Fibroblast of the conjunctiva (primary cell): ENCODE results near the gene REL.

Source experiments
- DNase-seq: peaks from one replicate; pipeline ENCODE4 v3.0.0-alpha.2; 2010; ENCODE audit warnings: low read depth

REL gene

GRCh38 chr2:60966507-60967405 is 85.4 kb downstream of the REL start:
- no peak for DNase-seq

DNA sequence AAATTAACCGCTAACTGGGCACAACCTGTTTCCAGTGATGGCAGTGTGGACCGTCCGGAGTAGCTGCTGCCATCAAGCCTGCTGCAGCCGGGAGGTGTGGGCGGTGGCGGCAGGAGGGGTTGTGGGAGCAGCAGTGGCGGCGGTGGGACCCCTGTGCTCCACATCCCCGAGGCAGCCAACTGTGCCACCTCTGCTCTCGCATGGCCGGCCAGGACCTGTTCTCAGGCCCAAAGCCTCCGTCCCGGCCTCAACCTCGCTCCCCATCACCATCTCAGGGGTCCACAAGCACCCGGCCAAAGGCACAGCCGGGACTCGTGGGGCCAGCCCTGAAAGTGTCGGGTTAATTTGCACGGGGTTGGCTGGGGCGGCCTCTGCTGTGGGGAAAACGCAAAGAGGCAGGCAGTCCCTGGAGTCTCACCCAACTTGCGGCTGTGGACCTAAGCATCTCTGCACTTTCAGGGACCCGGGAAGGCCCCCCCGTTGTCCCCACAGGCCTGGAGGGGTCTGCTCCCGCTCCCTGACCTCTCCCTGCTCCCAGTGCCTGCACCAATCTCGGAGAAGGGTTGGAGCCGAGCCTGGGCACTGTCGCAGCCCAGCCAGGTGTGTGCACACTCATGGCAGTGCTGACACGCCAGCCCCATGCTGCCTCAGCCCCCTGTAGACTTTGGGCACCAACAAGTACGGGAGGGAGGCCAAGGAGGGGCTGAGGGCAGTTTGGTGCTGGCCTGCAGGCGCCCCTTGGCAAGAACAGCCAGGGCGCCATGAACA is 91.7 kb downstream of the REL start:
- DNase-seq: no peak

- DNase-seq: no peak
These were observed 92.3 kb downstream of the REL start for GRCh38 chr2:60973705-60974104.

DNA sequence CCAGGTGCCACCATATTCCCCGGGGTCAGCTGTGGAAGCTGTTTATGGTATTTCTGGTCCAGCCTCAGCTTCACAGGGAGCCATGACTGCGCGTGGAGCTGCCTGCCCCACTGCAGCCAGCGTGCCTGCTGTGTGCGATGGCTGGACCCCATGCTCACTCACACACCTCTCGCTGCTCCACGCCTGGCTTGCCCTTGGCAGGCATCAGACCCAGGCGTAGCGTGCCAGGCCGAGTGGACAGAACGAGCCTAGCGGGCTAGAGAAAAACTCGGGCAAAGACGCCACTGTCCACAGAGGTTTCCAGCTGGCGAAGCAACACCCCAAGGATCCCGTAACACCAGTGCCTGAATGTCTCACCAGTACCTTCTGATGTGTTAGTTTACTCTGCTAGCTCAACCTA is 93.3 kb downstream of the REL start:
- DNase-seq: no peak
